ENCODE data around the gene NRDE2.

- TF ChIP-seq CTCF (IDR thresholded peaks at IDR 0.05; ENCODE audit: insufficient read depth, low read length): no peak
- no peak for TF ChIP-seq SPI1 (IDR thresholded peaks at IDR 0.05; ENCODE audit: borderline replicate concordance, low read depth)
- no peak for TF ChIP-seq POLR2AphosphoS5 (IDR thresholded peaks at IDR 0.05; ENCODE audit: low read depth)
- TF ChIP-seq, protein P1, sequence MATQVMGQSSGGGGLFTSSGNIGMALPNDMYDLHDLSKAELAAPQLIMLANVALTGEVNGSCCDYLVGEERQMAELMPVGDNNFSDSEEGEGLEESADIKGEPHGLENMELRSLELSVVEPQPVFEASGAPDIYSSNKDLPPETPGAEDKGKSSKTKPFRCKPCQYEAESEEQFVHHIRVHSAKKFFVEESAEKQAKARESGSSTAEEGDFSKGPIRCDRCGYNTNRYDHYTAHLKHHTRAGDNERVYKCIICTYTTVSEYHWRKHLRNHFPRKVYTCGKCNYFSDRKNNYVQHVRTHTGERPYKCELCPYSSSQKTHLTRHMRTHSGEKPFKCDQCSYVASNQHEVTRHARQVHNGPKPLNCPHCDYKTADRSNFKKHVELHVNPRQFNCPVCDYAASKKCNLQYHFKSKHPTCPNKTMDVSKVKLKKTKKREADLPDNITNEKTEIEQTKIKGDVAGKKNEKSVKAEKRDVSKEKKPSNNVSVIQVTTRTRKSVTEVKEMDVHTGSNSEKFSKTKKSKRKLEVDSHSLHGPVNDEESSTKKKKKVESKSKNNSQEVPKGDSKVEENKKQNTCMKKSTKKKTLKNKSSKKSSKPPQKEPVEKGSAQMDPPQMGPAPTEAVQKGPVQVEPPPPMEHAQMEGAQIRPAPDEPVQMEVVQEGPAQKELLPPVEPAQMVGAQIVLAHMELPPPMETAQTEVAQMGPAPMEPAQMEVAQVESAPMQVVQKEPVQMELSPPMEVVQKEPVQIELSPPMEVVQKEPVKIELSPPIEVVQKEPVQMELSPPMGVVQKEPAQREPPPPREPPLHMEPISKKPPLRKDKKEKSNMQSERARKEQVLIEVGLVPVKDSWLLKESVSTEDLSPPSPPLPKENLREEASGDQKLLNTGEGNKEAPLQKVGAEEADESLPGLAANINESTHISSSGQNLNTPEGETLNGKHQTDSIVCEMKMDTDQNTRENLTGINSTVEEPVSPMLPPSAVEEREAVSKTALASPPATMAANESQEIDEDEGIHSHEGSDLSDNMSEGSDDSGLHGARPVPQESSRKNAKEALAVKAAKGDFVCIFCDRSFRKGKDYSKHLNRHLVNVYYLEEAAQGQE (IDR thresholded peaks at IDR 0.05; ENCODE audit: insufficient replicate concordance, low read depth): no peak
Measured at GRCh38 chr14:90291699-90292098, 40.0 kb downstream of the NRDE2 start.

Data from HL-60 (cell line).